ENCODE measurements around the gene LTBP1.

LTBP1 gene

DNA sequence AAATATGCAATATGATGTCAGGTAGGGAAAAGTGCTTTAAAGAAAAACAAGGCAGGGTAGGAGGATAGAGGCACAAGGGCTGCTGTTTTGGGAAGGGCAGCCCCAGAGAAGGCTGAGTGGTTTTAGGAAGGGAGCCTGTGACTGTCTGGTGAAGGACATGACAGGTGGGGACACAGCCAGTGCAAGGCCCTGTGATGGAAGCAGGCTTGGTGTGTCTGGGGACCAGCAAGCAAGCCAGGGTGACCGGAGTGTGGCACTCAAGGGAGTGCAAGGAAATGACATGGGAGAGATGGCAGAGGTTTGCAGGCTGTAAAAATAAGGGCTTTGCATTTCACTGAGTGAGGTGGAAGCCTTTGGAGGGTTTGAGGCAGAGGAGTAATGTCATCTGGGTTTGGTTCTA, 62.0 kb downstream of the LTBP1 start:
- no peak for DNase-seq (ENCODE audit: low read depth in 2 of 2)

DNA sequence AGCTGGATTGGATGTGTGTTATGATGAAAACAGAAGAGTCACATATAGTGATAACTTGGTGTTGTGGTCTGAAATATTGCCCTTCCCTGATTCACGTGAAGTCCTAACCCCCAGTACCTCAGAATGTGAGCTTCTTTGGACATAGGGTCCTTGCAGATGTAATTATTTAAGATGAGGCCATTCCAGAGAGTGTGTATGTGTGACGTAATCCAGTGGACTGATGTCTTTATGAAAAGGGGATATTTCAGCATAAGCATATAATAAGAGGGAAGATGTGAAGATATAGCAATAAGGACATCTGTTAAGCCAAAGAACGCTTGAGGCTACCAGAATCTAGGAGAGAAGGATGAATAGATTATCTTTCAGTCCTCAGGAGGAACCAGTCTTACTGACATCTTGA, 62.5 kb downstream of the LTBP1 start:
- DNase-seq (ENCODE audit: low read depth in 2 of 2), result no peak

DNA sequence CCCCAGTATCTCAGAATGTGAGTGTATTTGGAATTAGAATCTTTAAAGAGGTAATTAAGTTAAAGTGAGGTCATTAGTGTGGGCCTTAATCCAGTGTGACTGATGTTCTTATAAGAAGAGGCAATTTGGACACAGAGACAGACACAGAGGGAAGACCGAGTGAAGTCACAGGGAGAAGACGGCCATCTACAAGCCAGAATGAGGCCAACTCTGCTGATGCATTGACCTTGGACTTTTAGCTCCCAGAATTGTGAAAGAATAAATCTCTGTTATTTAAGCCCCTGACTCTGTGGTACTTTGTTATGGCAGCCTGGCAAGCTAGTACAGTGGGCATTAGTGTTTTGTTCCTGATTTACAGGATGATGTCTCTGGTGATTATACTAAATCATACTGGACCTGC, 64.6 kb downstream of the LTBP1 start:
- DNase-seq (ENCODE audit: low read depth in 2 of 2), result no peak

DNA sequence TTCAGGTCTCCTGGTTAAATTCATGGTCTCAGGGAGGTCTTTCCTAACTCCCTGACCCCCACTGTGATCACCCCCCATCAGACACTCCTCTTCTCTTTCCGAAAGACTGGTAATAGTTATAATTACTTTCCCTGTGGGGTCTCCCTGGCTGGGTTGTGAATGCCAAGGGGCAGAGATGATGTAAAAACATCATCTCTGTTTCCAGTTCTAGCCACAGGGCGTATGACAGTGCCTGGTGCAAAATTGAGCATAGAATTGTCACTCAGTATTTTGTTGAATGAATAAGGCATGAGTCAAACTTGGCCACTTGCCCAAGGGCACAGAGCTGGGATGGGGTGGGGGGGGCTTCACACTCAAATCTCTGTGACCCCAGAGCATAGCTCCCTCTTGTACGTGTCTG, 65.2 kb downstream of the LTBP1 start:
- no peak for DNase-seq (ENCODE audit: low read depth in 2 of 2)

DNA sequence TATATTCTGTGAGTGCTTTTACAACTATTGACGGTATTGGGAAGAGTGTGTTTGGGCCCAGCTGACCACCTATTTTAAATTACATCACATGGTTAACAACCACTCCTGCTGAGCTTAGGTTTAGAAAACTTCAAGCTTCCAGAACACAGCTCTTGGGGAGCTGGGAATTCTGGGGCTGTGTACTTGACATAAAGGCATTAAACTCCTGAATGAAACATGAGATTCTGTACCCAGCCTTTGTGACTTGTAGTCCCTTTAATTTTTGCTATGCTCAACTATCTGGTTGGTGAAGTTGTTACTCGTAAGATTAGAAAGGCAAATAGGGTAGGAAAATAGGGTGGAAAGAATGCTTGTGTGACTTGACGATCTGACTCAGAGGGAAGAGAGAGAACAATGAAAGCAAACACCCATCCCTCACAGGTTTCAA, 66.9 kb downstream of the LTBP1 start:
- DNase-seq (ENCODE audit: low read depth in 2 of 2), result no peak

DNA sequence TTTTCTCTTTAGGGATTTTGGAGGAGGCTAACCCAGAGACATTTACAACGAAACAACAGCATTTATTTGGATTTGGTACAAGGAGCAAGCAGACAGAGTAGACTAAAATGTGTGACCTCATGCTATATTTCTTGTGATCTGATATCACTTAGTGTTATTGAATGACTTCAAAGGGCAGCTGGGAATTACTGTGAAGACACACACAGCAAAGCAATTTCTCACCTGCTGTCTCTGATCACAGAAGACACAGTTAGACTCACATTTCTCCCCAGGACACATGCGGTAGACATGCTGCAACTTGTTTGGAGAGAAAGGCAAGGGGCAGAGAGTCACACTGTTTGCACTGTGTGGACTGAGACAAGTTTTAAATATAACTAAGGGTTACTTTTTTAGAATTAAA, 67.5 kb downstream of the LTBP1 start:
- DNase-seq (ENCODE audit: low read depth in 2 of 2), result no peak

DNA sequence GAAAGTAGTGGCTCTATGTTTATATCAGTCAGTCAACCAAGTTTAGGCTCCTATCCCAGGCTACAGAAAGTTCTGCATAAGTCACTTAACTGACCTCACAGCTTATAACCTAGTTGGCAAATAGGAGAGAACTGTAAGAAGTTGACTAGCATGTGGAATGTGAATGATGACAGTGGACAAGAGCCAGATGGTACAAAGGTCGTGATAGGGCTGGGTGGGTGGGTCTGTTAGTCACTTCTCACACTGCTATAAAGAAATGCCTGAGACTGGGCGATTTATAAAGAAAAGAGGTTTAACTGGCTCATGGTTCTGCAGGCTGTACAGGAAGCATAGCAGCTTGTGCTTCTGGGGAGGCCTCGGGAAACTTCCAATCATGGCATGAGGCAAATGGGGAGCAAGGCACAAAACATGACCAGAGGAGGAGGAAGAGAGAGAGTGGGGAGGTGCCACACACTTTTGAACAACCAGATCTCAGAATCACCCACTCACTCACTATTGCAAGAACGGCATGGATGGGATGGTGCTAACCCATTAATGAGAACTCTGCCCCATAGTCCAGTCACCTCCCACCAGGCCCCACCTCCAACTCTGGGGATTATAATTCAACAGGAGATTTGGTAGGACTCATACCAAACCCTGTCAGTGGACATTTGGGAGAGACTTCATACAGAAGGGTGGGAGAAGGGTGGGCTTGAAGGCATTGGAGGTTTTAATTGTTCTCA, 68.8 kb downstream of the LTBP1 start:
- no peak for DNase-seq (ENCODE audit: low read depth in 2 of 2)

DNA sequence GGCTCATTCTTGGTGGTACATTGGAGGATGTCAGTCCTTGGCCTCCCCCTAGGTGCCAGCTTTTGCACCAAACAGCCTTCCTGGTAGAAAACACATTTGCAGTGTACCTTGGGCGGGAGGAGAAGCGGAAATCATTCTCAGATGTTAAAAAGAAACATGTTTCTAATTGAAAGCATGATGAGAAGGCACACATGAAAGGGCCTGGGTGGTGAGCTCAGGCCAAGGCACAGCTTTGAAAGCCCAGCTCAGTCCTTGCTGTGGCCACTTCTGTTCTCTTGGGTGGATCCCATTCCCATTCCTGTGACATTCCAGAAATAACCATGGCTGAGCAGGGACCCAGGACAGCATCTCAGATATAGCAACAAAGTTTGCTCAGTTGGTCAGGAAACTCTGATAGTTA, 71.5 kb downstream of the LTBP1 start:
- no peak for DNase-seq (ENCODE audit: low read depth in 2 of 2)

DNA sequence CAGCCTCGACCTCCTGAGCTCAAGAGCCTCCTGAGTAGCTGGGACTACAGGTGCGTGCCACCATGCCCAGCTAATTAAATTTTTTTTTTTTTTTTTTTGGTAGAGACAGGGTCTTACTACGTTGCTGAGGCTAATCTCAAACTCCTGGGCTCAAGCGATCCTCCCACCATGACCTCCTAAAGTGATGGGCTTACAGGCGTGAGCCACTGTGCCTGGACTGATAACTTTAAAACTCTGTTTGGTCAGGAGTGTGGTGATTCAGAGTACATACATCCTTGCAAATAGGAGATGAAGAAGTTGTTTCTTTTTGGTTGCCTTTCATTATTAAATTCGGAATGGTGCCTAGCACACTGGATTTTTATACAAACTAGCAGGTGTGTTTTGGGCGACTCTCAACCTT, 73.0 kb downstream of the LTBP1 start:
- DNase-seq (ENCODE audit: low read depth in 2 of 2), result no peak

DNA sequence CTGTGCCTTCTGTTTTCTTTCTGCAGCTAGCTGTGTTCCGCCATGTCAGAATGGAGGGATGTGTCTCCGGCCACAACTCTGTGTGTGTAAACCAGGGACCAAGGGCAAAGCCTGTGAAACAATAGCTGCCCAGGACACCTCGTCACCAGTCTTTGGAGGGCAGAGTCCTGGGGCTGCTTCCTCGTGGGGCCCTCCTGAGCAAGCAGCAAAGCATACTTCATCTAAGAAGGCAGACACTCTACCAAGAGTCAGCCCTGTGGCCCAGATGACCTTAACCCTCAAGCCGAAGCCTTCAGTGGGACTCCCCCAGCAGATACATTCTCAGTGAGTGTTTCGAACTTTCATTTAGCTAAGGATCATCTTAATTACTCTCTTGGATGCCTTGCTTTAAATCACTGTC, 74.1 kb downstream of the LTBP1 start:
- no peak for DNase-seq (ENCODE audit: low read depth in 2 of 2)

DNA sequence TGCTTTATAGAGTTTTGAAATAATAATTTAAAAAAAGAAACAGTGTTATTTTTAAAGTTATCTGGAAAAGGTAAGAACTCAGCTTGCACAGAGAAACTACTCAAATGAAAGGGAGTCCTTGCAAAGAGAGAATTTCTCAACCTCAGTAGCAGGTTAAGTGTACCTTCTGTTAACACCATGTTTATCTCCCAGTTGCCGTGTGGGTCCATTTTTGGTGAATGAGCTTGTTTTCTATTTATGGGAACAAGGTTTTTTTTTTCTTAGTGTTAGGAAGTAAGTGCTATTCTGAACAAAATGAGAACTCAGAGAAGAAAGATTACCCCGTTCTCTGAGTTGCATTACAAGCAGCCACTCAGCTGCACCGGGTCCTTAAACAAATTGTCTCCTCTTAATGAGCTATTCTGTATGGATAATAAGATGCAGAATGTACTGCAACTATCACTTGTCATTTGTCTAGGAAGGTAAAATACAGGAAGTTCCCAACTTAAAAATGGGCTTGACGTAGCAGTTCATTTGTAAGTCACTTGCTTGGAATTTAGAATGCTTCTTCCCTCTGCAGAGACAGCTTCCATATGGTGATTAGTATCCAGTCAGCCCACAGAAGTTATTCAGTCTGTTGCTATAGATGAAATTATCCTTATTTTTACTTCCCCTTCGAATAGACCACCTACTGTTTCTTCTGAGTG, 74.9 kb downstream of the LTBP1 start:
- DNase-seq (ENCODE audit: low read depth in 2 of 2), result no peak

DNA sequence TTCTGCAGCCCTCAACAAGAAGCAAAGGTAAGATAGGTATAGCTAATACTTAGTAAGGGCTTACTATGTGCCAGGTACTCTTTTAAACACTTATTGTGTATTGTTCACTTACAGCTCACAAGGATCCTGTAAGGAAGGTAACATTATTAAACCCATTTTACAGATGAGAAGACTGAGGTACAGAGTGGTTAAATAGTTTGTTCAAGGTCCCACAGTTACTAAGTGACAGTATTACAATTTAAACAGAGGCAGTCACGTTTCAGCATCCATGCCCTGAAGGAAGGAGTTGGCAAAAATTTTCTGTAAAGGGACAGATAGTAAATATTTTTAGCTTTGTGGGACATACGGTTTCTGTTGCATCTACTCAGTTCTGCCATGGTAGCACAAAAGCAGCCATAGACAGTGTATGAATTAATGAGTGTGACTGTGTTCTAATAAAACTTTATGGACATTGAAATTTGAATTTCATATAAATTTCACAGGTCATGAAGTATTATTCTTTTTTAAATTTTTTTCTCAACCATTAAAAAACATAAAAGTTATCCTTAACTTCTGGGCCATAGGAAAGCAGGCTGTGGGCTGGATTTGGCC, 75.7 kb downstream of the LTBP1 start:
- no peak for DNase-seq (ENCODE audit: low read depth in 2 of 2)

DNA sequence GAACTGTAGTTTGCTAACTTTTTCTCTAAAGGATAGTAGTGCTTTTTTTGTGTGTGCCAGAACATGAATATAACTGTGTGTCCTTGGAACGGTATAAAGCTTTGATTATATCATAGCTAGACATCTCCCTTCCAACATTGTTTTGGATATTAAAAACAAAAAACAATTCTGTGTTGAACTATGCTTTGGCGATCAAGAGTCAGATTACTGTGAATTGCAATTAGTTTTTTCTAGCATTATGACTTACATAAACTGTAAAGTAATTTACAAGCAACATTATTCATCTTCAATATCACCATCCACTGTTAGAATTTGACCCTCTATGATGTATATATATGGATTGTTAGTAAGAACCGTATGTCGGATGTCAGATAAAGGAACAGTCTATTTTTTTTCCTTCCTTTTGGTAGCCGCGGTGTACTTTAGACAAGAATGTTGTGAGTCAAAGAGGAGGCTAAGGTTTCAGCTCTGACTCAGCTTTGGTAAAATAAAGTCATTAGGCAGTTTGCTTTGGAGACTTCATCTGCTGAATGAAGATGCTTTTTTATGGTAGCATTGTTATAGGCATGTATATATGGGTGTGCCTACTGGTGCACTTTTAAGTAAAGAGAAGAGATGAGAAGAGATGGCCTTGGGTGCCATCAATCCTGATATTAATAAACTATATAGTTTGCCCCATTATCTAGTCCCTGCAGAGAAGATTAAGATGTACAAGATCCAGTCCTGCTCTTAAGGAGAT, 76.4 kb downstream of the LTBP1 start:
- peak; percentile 61 to 67 for DNase-seq (ENCODE audit: low read depth in 2 of 2)

DNA sequence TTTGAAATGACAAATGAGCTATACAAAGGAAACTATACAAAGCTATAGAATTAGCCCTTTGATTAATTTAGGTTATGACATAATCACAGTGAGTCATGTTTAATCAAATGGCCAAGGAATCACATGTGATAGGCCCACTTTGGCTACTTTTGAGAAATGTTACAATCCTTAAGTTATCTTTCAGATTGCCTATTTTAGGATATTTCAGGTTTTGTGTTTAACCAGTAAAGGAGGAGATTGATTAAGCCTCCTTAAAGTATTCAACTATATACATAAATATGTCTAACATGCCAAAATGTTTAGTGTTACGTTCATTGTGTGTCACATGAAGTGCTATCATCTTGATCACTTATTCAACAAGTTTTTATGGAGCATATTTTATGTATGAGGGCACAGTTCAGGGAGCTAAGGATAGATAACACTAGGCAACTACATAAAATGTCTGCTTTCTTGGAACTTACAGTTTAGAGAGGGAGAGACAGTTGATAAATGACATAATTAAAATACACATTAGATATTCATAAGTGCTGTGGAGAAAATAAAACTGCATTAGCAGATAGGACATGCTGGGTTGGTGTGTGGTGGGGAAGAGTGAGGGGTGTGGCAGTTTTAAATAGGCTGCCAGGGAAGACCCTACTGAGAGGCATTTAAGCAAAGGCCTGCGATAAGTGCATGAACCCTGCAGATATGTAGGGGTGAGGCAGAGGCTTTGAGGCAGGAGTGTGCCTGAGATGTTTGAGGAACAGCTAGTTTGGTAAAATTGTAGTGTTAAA, 77.2 kb downstream of the LTBP1 start:
- DNase-seq (ENCODE audit: low read depth in 2 of 2), result no peak

DNA sequence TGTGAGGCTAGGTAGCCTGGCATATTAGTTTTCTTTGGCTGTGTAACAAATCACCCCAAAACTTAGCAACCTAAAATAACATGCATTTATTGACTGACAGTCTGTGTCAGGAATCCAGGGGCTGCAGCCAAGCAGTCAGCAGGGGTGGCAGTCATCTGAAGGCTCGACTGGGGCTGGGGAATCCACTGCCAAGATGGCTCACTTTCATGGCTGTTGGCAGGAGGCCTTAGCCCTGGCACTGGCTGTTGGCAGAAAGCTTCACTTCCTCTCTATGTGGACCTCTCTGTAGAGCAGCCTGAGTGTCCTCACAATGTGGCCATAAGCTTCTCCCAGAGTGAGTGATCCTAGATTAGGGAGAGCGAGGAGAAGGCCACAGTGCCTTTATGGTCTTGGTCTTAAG, 78.0 kb downstream of the LTBP1 start:
- no peak for DNase-seq (ENCODE audit: low read depth in 2 of 2)

DNA sequence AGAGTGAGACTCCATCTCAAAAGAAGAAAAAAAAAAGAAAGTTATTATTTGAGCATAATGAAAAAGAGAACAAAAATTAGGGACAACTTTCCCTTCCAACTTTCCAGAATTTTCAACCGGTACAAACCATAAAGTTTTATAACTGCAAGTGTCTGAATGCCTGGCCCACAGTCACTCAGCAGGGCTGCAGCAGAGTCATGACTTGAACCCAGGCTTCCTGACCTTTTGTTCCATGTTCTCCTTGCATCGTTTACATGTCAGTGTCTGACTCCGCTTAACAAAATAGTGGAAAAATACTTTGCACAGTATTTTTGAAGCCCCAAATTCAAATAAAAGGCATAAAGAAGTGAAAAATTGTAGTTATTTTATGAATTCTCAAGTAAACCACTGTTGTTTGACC, 82.7 kb downstream of the LTBP1 start:
- no peak for DNase-seq (ENCODE audit: low read depth in 2 of 2)

DNA sequence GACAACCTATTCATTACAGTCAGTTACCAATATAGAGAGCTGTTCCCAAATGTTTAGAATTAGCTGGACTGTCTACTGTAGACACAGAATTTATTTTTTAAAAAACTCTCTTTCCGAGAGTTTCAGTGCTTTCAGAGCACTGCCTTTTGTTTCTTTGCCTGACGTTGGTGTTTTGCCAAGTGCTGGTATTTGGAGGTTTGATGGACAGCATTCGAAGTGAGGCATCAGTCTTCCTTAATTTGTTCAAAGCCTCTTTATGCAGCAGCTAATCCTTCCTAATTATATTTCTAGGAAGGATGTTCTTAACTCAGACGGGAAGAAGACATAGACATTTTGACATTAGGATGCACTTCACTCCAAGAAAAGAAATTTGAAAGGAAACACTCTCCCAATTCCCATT, 83.2 kb downstream of the LTBP1 start:
- DNase-seq (ENCODE audit: low read depth in 2 of 2), result no peak

DNA sequence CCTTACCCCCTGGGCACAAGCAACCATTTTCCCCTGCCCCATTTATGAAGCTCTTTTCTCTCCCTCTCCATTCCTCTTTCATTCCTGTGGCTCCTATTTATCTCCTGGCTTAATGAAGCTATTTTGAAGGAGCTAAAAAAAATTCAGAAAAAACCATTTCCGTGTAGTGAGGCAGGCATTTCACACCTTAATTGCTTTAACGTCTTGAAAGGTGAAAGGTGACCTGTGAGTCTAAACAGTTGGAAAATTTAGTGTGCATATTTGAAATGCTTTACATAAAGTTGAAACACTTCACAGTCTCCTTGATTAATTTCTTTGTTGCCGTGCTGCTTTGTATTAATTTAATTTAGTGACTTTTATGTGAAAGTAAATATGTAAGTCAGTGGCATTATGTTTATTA, 83.6 kb downstream of the LTBP1 start:
- no peak for DNase-seq (ENCODE audit: low read depth in 2 of 2)

DNA sequence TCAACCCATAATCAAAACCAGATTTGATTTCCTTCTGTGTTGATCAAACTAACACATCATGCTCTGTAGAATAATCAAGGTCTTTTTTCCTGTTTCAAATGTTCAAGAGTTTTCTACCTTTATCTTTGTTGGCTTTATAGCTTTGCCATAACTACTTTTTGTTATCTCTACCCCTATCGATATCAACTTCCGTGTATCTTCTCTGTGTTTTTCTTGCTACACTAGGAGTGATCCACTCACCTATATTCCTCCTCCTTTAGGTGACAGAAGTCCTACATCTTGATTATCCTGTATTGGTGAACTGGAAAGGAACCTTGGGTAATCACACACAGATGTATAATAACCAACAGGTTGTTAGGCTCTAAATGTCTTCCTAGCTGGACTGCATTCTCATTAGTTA, 85.5 kb downstream of the LTBP1 start:
- DNase-seq (ENCODE audit: low read depth in 2 of 2), result no peak

DNA sequence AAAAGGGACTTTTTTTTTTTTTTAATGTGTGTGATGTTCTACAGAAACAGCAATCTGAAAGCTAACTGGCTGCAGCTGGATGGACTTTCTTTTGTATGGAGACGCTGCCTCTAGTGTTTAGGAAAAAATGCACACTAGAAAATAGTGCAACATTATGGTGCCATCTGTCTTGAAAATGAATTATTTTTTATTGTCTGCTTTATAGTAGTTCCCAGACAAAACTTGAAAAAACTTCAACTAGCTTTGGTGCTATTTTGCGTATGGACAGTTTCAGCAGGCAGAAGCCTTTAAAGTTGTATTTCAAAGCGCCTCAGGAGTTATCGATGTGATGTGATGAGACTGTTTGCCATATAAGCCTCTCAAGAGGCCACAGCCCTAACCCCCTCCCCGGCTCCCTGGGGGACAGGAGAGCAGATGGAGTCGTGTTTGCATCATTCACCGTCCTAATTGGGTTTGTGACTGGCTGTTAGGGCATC, 86.9 kb downstream of the LTBP1 start:
- DNase-seq (ENCODE audit: low read depth in 2 of 2), result no peak

DNA sequence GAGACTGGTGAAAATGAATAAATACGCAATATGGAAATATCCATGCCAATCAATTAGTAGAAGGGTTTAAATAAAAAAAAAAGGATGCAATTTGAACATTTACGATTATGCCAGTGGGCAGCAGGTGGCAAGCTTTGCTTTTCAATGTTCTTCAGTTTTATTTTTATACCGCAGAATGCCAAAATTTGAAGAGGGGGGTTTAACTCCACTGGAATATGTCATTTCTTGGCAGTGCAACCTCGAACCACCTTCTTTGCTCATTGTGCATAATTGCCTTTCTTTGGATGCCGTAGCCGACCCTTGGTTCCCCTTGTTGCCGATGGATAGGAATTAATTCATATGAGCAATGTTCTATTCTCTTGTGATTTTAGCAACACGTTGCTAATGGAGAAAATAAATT, 88.0 kb downstream of the LTBP1 start:
- DNase-seq (ENCODE audit: low read depth in 2 of 2), result no peak

DNA sequence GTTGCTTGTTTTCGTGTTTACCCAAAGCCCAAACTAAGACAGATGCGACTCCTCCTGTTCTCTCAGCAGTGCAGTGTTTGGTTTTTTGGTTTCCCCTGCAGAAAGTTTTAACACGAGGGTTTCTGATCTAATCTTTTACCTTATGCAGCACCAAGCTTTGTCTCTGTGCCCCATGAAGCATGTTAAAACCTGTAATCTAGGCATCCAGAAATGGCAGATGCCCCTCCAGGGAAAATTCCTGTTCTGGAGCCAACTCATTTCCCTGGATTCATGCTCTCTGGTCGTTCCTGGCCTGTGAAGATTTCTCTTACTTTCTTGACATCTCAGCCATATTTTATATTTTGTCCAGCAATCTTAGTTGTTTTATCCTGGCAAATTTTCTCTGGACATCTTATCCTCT, 91.5 kb downstream of the LTBP1 start:
- DNase-seq (ENCODE audit: low read depth in 2 of 2), result no peak

All from fibroblast of skin of left biceps (primary cell).